Transverse colon (tissue), 4 donors: ENCODE data around the gene ANXA1. TPM values are rescaled to one million over a fixed set of nuclear protein-coding genes. Genes with fewer than 3 reads are reported as not detected.
A peak's percentile ranks its signal among the peaks of the same experiment; 100 is the strongest.

Experiments used
- DNase-seq: peaks from one replicate; pipeline ENCODE4 v3.0.0-alpha.2; 2019
- H3K27ac ChIP-seq, 4 donors: fragments of 200-600 bp; sonication (generic); 2 replicates each; pipeline ENCODE4 v1.5.1; 2016 to 2018; ENCODE audit warnings: inconsistent platforms in 4 of 4
- H3K27me3 ChIP-seq: fragments of 200-600 bp; sonication (generic); 2 replicates; pipeline ENCODE4 v1.5.1; 2017; ENCODE audit warnings: inconsistent platforms
- H3K36me3 ChIP-seq, 4 donors: fragments of 200-600 bp; sonication (generic); 2 replicates each; pipeline ENCODE4 v1.5.1; 2017 to 2019; ENCODE audit warnings: inconsistent platforms in 4 of 4
- H3K4me1 ChIP-seq, 4 donors: fragments of 200-600 bp; sonication (generic); 2 replicates each; pipeline ENCODE4 v1.5.1; 2017 to 2020; ENCODE audit warnings: inconsistent platforms in 4 of 4
- H3K4me3 ChIP-seq, 4 donors: fragments of 200-600 bp; sonication (generic); 1 replicate in 1 of 4; 2 replicates in 3 of 4; pipeline versions ENCODE4 v1.5.1 to v1.6.1; 2017 to 2019; ENCODE audit warnings: inconsistent platforms in 4 of 4
- H3K9me3 ChIP-seq, 2 donors: fragments of 200-600 bp; sonication (generic); 2 replicates each; pipeline ENCODE4 v1.5.1; 2017 to 2019; ENCODE audit warnings: inconsistent platforms in 2 of 2
- EP300 ChIP-seq: sonication (generic); formaldehyde crosslinking; IDR thresholded peaks from one replicate; pipeline ENCODE4 v1.6.1; 2017; ENCODE audit warnings: antibody characterized with exemption, low read depth
- POLR2A ChIP-seq: fragments of 450-650 bp; IDR thresholded peaks from one replicate; pipeline ENCODE4 v1.6.1; 2016; ENCODE audit warnings: antibody characterized with exemption, mild to moderate bottlenecking, moderate library complexity
- POLR2AphosphoS5 ChIP-seq, 3 donors: sonication (generic); formaldehyde crosslinking; IDR thresholded peaks; one replicate each; pipeline ENCODE4 v1.6.1; 2016; ENCODE audit warnings: antibody characterized with exemption in 3 of 3
- WGBS, 2 donors: methylation state at CpG; one replicate each; pipeline ENCODE4 v1.1.5; 2018; ENCODE audit warnings: low coverage in 1 of 2; 5-methylcytosine and 5-hydroxymethylcytosine counted together
- in situ Hi-C, 4 donors: fragments of 200-750 bp; cut with MboI; loops; one replicate each; pipeline versions ENCODE4 v1.15.0 to v1.15.1; 2017; ENCODE audit warnings: low sequenced_read_pairs in 3 of 4, low pct_ligation_motif_present in 1 of 4, low pct_unique_long_range_greater_than_20kb in 1 of 4
- intact Hi-C: fragments of 100-400 bp; cut with DNase I; formaldehyde crosslinking; loops from one replicate; pipeline ENCODE4 v1.15.1; 2023; ENCODE audit warnings: low total_unique reads
- total RNA-seq, 4 donors: library from RNA; depleted of rRNA; stranded (reverse); fragments of >200 nt; gene quantifications; one replicate each; pipeline ENCODE4 v1.1.0, GENCODE V29; 2016
- TF ChIP-seq, protein P1 (sequence below), 5 experiments: fragments of 200-600 bp in 3 of 5; fragments of 450-650 bp in 2 of 5; sonication (generic) in 3 of 5; IDR thresholded peaks; 1 replicate in 2 of 5; 2 replicates in 3 of 5; pipeline ENCODE4 v1.5.1; 2016 to 2017; ENCODE audit warnings: antibody characterized with exemption in 5 of 5, inconsistent platforms in 3 of 5, mild to moderate bottlenecking in 2 of 5, moderate library complexity in 1 of 5

ANXA1 gene
- total RNA-seq, 4 donors from 2014 or later: 33.3 to 160 (median 66.9) TPM

DNA sequence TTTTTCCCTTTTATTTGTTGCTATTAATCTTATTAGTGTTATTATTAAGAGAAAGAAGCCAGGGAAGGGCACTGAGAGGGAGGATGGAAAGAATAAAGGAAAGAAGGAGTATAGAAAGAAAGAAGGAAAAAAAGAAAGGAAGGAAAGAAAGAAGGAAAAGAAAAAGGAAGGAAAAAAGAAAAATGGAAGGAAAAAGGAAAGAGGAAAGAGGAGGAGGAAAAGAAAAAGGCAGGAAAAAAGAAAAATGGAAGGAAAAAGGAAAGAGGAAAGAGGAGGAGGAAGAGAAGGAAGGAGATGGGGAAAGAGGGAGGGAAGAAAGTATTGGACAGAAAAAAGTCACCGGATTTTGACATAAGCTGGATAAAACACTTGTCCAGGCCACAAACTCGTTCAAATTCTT is 47.8 kb downstream of the ANXA1 start:
- WGBS, 2 donors: 54 to 60% methylated on average over 2 of the region's 2 CpGs
- TF ChIP-seq, protein P1, sequence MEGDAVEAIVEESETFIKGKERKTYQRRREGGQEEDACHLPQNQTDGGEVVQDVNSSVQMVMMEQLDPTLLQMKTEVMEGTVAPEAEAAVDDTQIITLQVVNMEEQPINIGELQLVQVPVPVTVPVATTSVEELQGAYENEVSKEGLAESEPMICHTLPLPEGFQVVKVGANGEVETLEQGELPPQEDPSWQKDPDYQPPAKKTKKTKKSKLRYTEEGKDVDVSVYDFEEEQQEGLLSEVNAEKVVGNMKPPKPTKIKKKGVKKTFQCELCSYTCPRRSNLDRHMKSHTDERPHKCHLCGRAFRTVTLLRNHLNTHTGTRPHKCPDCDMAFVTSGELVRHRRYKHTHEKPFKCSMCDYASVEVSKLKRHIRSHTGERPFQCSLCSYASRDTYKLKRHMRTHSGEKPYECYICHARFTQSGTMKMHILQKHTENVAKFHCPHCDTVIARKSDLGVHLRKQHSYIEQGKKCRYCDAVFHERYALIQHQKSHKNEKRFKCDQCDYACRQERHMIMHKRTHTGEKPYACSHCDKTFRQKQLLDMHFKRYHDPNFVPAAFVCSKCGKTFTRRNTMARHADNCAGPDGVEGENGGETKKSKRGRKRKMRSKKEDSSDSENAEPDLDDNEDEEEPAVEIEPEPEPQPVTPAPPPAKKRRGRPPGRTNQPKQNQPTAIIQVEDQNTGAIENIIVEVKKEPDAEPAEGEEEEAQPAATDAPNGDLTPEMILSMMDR (IDR thresholded peaks at IDR 0.05): no peak
- TF ChIP-seq POLR2AphosphoS5 (IDR thresholded peaks at IDR 0.05) (no peak), EP300 (no peak), POLR2A (no peak)
- in situ Hi-C loops: loop anchor here in 3 of 4 donors (25.0 kb wide), 2 partner anchors 337 to 1162 kb away; no protein-coding TSS in a partner anchor

DNA sequence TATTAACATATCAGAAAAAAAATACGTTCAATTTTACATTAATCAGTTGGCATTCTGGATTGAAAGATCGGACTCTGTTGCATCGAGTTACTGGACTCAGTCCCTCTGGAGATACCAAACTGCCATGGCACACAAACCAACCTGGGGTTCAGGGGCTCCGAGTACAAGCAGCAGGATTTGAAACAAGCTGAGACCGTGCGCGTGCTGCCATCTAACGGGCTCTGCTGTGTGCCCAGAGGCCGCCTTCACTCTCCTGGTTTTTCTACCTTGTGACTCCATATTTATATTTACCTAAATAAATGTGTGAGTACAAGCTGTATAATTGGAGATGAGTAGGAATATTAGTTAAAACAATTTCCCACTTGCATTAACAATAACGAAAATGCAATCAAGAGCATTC is 48.2 kb downstream of the ANXA1 start:
- no peaks in the 10 kb centered on the region for H3K9me3 ChIP-seq
- no peaks in the 10 kb centered on the region for H3K36me3 ChIP-seq
- H3K4me1 ChIP-seq: no peaks in the 10 kb centered on the region
- H3K4me3 ChIP-seq: no peak overlapping the region
- intact Hi-C loops: no loop called here
- in situ Hi-C loops: loop anchor here (25.0 kb wide), 3 partner anchors 338 to 1362 kb away; no protein-coding TSS in a partner anchor
- H3K27ac ChIP-seq: no peak overlapping the region
- TF ChIP-seq POLR2AphosphoS5 (IDR thresholded peaks at IDR 0.05): no peak
- TF ChIP-seq POLR2A: no peak
- TF ChIP-seq, protein P1 (IDR thresholded peaks at IDR 0.05): no peak
- TF ChIP-seq EP300: no peak
- H3K27me3 ChIP-seq: no peaks in the 10 kb centered on the region
- WGBS, 2 donors: 47 to 65% methylated on average over 10 of the region's 10 CpGs
- DNase-seq: no peak

More for the DNA sequence above, 47.8 kb downstream of the ANXA1 start:
- Histone ChIP-seq H3K36me3 (no peaks in the 10 kb centered on the region), H3K4me3 (no peak overlapping the region), H3K9me3 (no peaks in the 10 kb centered on the region), H3K4me1 (no peaks in the 10 kb centered on the region), H3K27me3 (no peaks in the 10 kb centered on the region), H3K27ac (no peak overlapping the region)
- intact Hi-C loops: no loop called here
- no peak for DNase-seq

DNA sequence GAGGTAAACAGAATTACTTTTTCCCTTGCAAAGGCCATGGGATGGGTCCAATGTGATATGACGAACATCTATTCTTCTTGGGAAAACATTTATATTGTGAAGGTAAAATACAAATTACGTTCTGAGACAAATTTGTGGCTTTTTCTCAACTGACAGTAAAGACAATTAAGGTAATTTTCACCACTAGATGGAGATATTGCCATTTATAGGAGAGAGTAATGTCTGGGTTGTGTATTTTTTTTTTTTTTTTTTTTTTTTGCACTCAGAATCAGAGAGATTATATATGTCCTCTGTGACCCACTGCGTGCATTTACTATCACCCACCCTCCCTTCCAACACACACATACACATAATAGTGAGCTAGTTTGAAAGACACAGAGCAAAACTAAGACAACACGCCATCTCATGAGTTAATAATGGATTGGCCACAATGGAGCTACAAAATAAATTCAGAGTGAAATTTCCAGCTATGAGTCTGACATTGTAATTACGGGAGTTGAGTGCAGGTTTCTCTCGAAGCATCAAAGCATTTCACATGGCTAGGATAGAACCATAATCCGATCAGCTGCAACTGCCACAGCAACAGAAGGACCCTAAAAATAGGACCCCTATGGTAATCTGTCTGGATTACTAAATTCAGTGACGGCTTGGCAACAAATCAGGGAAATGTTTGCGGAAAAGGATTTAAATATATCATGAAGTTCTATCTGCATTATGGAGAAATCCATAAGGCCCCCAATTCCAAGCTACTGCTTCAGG is 49.2 kb downstream of the ANXA1 start:
- 45 to 48% methylated on average over 6 to 9 of the region's 9 CpGs for WGBS, 2 donors
- in situ Hi-C loops: loop anchor here in 2 of 4 donors (25.0 kb wide), 1 partner anchor 1361 kb away; no protein-coding TSS in a partner anchor
- TF ChIP-seq EP300: no peak
- no peak for TF ChIP-seq POLR2A
- TF ChIP-seq POLR2AphosphoS5 (IDR thresholded peaks at IDR 0.05): no peak
- TF ChIP-seq, protein P1 (IDR thresholded peaks at IDR 0.05): peak; percentile 26 to 47 (median 37)

DNA sequence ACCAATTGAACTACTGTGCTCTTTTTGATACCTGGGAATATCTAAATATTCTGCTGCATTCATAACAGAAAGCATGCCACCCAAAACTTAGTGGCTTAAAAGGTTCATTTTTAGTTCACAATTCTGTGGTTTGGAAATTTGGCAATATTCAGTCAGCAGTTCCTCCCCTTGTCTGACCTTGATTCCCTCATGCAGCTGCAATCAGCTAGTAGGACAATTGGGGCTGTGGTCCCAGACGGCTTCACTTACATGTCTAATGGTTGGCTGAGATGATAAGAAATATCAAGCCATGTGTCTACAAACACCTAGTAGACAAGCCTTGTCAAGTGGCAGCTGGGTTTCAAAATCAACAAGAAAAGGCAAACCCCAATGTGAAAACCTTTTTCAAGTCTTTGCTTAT is 51.3 kb downstream of the ANXA1 start:
- Histone ChIP-seq H3K9me3 (no peaks in the 10 kb centered on the region), H3K27me3 (no peaks in the 10 kb centered on the region), H3K4me3 (no peak overlapping the region), H3K27ac (no peak overlapping the region), H3K36me3 (no peaks in the 10 kb centered on the region), H3K4me1 (no peaks in the 10 kb centered on the region)
- in situ Hi-C loops: loop anchor here in 2 of 4 donors (25.0 kb wide), 1 partner anchor 1359 kb away; no protein-coding TSS in a partner anchor
- intact Hi-C loops: no loop called here
- DNase-seq: no peak
- WGBS, 2 donors: 0% methylated on average over 1 of the region's 1 CpG; no CpG with 5 or more reads in 1 of the 2 donors
- TF ChIP-seq EP300 (no peak), POLR2AphosphoS5 (IDR thresholded peaks at IDR 0.05) (no peak), POLR2A (no peak)
- TF ChIP-seq, protein P1 (IDR thresholded peaks at IDR 0.05): no peak

More for the DNA sequence above, 49.2 kb downstream of the ANXA1 start:
- intact Hi-C loops: no loop called here
- Histone ChIP-seq H3K27ac (no peak overlapping the region), H3K9me3 (no peaks in the 10 kb centered on the region), H3K36me3 (no peaks in the 10 kb centered on the region), H3K4me3 (no peak overlapping the region), H3K4me1 (no peaks in the 10 kb centered on the region), H3K27me3 (no peaks in the 10 kb centered on the region)
- DNase-seq: no peak
